A673 (cell line): ENCODE results near the gene PRDM13.

ENCODE experiments used
- CTCF ChIP-seq: fragments of 300-800, 200-600 bp; sonication (generic); conservative IDR thresholded peaks from 2 replicates; pipeline ENCODE4 v1.5.1; 2017; ENCODE audit warnings: low read depth, mild to moderate bottlenecking, antibody characterized with exemption, low read length, moderate library complexity, mixed read lengths
- EZH2 ChIP-seq: fragments of 200-600 bp; sonication (generic); IDR thresholded peaks from 2 replicates; pipeline ENCODE4 v1.6.1; 2017; ENCODE audit warnings: borderline replicate concordance, low read depth, mild to moderate bottlenecking, mixed read lengths, antibody characterized with exemption, low read length; ENCODE audit not compliant: poor library complexity, severe bottlenecking

GRCh38 chr6:99589907-99590493 lies 16.6 kb upstream of the PRDM13 start:
- TF ChIP-seq CTCF: no peak
- TF ChIP-seq EZH2: no peak
